Prostate gland (tissue), 2 donors: ENCODE results near the gene OR4S1. TPM values are rescaled to one million over a fixed set of nuclear protein-coding genes. Genes with fewer than 3 reads are reported as not detected.

Experiments used
- DNase-seq: peaks from one replicate; pipeline ENCODE4 v3.0.0-alpha.2; 2019; ENCODE audit warnings: low spot score
- H3K27ac ChIP-seq, 2 donors: fragments of 200-600 bp; sonication (generic); 2 replicates each; pipeline ENCODE4 v1.5.1; 2017 to 2019
- H3K27me3 ChIP-seq: fragments of 200-600 bp; sonication (generic); replicated peaks from 2 replicates; pipeline ENCODE4 v1.5.1; 2019; ENCODE audit not compliant: insufficient read depth
- H3K36me3 ChIP-seq, 2 donors: fragments of 200-600 bp; sonication (generic); 1 replicate in 1 of 2; 2 replicates in 1 of 2; pipeline versions ENCODE4 v1.5.1 to v1.8.1; 2017 to 2019
- H3K4me1 ChIP-seq: fragments of 200-600 bp; sonication (generic); replicated peaks from 2 replicates; pipeline ENCODE4 v1.5.1; 2019
- H3K4me3 ChIP-seq, 2 donors: fragments of 200-600 bp; sonication (generic); 2 replicates each; pipeline ENCODE4 v1.5.1; 2017 to 2019
- H3K9me3 ChIP-seq: fragments of 200-600 bp; sonication (generic); 2 replicates; pipeline ENCODE4 v1.5.1; 2017
- CTCF ChIP-seq, 4 experiments: fragments of 200-600 bp in 2 of 4; fragments of 450-650 bp in 2 of 4; sonication (generic) in 2 of 4; IDR thresholded peaks; 1 replicate in 3 of 4; 2 replicates in 1 of 4; pipeline ENCODE4 v1.5.1; 2016 to 2019; ENCODE audit warnings: antibody characterized with exemption in 4 of 4, mild to moderate bottlenecking in 2 of 4, moderate library complexity in 2 of 4
- POLR2A ChIP-seq: fragments of 450-650 bp; IDR thresholded peaks from one replicate; pipeline ENCODE4 v1.6.1; 2016; ENCODE audit warnings: antibody characterized with exemption, mild to moderate bottlenecking
- POLR2AphosphoS5 ChIP-seq: sonication (generic); formaldehyde crosslinking; IDR thresholded peaks from one replicate; pipeline ENCODE4 v1.6.1; 2017; ENCODE audit warnings: antibody characterized with exemption
- WGBS: methylation state at CpG from one replicate; pipeline ENCODE4 v1.1.5; 2018; 5-methylcytosine and 5-hydroxymethylcytosine counted together
- intact Hi-C: fragments of 100-400 bp; cut with DNase I; formaldehyde crosslinking; loops from one replicate; pipeline ENCODE4 v1.14.2; 2022
- total RNA-seq, 2 donors: library from RNA; depleted of rRNA; stranded (reverse); fragments of >200 nt; gene quantifications; one replicate each; pipeline ENCODE4 v1.1.0, GENCODE V29; 2016

Gene OR4S1, protein sequence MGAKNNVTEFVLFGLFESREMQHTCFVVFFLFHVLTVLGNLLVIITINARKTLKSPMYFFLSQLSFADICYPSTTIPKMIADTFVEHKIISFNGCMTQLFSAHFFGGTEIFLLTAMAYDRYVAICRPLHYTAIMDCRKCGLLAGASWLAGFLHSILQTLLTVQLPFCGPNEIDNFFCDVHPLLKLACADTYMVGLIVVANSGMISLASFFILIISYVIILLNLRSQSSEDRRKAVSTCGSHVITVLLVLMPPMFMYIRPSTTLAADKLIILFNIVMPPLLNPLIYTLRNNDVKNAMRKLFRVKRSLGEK
- not detected for total RNA-seq

DNA sequence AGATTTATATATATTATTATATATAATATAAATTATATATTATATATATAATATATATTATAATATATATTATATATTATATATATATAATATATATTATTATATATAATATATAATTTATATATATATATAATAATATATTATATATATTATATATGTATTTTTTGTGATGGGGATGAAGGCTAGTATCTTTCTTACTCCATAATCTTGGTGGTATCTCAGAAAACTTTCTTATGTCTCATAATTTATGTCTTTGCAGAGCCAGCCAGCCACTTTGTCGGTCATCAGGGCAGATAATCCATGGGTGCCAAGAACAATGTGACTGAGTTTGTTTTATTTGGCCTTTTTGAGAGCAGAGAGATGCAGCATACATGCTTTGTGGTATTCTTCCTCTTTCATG lies at the start of gene OR4S1:
OR4S1 (plus strand) TSS at position 301 of the 400 bp plus-strand sequence; CDS start at position 301, 0 bp downstream.
- Histone ChIP-seq H3K4me1 (no peaks in the 10 kb centered on the region), H3K27ac (no peak within 1 kb of the TSS), H3K9me3 (no peaks in the 10 kb centered on the region), H3K4me3 (no peak within 1 kb of the TSS), H3K27me3 (no peaks in the 10 kb centered on the region), H3K36me3 (no peaks in the 10 kb centered on the region)
- intact Hi-C loops: no loop called here
- DNase-seq: no peak
- TF ChIP-seq CTCF (IDR thresholded peaks at IDR 0.05) (no peak), POLR2AphosphoS5 (no peak), POLR2A (no peak)
- WGBS: 86% methylated on average over 1 of the region's 1 CpG

- Histone ChIP-seq H3K4me1 (no peaks in the 10 kb centered on the region), H3K9me3 (no peaks in the 10 kb centered on the region), H3K27ac (no peak overlapping the region), H3K4me3 (no peak overlapping the region), H3K27me3 (no peaks in the 10 kb centered on the region), H3K36me3 (no peaks in the 10 kb centered on the region)
- no peak for TF ChIP-seq CTCF (IDR thresholded peaks at IDR 0.05)
- no peak for TF ChIP-seq POLR2AphosphoS5
- no peak for TF ChIP-seq POLR2A
- intact Hi-C loops: no loop called here
- DNase-seq: no peak
- 82% methylated on average over 2 of the region's 2 CpGs for WGBS
These were observed 44.4 kb upstream of the OR4S1 start for GRCh38 chr11:48261600-48261999.

DNA sequence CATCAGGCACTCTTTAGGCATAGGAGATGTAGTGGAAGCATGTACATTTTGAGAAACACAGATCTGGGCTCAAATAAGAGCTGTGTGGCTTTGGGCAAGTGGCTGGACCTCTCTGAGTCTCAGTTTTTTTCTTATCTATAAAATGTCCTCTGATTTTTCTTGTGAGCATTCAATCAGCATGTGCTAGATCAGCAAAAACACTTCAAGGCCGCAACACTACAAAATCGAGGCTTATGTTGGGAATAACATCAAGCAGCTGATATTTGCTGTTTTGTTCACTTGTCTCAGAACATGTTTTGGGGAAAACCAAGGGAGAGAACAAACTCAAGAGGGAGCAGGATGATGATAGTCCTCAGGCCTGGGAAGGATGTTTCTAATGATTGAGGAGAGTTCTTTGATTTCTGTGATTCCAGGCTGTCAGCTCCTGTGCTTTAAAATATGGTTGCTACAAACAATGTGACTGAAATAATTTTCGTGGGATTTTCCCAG lies 42.6 kb upstream of the OR4S1 start, which contains the start of gene OR4X1:
OR4X1 (plus strand) TSS at position 439 of the 489 bp plus-strand sequence; CDS start at position 439, 0 bp downstream.
- H3K36me3 ChIP-seq: no peaks in the 10 kb centered on the region
- no peak within 1 kb of the TSS for H3K4me3 ChIP-seq
- 36% methylated on average over 3 of the region's 3 CpGs for WGBS
- H3K9me3 ChIP-seq: no peaks in the 10 kb centered on the region
- TF ChIP-seq CTCF (IDR thresholded peaks at IDR 0.05) (no peak), POLR2AphosphoS5 (no peak), POLR2A (no peak)
- no peak for DNase-seq
- H3K27me3 ChIP-seq: no peaks in the 10 kb centered on the region
- no peaks in the 10 kb centered on the region for H3K4me1 ChIP-seq
- intact Hi-C loops: no loop called here
- no peak within 1 kb of the TSS for H3K27ac ChIP-seq

GRCh38 chr11:48270621-48271020 lies 35.4 kb upstream of the OR4S1 start:
- no peaks in the 10 kb centered on the region for H3K4me1 ChIP-seq
- WGBS: 73% methylated on average over 3 of the region's 3 CpGs
- no peak for TF ChIP-seq CTCF (IDR thresholded peaks at IDR 0.05)
- no peak for TF ChIP-seq POLR2A
- TF ChIP-seq POLR2AphosphoS5: no peak
- DNase-seq: no peak
- no peaks in the 10 kb centered on the region for H3K9me3 ChIP-seq
- no peaks in the 10 kb centered on the region for H3K36me3 ChIP-seq
- H3K4me3 ChIP-seq: no peak overlapping the region
- H3K27ac ChIP-seq: no peak overlapping the region
- intact Hi-C loops: no loop called here
- H3K27me3 ChIP-seq: no peaks in the 10 kb centered on the region

DNA sequence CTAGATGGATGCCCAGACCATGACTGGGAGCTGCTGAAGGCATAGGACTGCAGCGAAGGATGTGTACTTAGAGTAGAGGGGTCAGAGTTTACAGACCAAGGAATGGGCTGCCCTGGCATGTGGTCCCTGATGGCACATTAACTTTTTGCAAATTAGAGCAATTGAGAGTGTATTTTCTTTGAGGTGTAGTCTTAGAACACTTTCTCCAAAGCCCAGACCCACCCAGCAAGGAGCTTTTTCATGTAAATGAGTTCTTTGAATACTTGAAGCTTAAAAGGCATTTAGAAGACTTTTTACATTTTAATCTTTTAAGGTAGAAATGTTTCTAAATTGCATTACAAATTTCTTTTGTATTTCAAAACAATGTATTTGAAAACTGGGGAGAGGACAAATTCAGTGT lies 33.4 kb upstream of the OR4S1 start:
- 35% methylated on average over 1 of the region's 1 CpG for WGBS
- Histone ChIP-seq H3K4me1 (no peaks in the 10 kb centered on the region), H3K27me3 (no peaks in the 10 kb centered on the region), H3K36me3 (no peaks in the 10 kb centered on the region), H3K4me3 (no peak overlapping the region), H3K9me3 (no peaks in the 10 kb centered on the region), H3K27ac (no peak overlapping the region)
- no peak for DNase-seq
- no peak for TF ChIP-seq CTCF (IDR thresholded peaks at IDR 0.05)
- TF ChIP-seq POLR2AphosphoS5: no peak
- TF ChIP-seq POLR2A: no peak
- intact Hi-C loops: no loop called here
